GM19468 (cell line): ENCODE measurements around the gene TCF7L2.

ENCODE experiments used
- ATAC-seq: cut with Tn5 transposase; IDR thresholded peaks from one replicate; pipeline ENCODE4 v1.9.1; 2021; ENCODE audit warnings: mild to moderate bottlenecking, moderate library complexity, moderate number of reproducible peaks; ENCODE audit not compliant: unreplicated experiment; ENCODE audit errors: extremely low read depth

Gene TCF7L2

DNA sequence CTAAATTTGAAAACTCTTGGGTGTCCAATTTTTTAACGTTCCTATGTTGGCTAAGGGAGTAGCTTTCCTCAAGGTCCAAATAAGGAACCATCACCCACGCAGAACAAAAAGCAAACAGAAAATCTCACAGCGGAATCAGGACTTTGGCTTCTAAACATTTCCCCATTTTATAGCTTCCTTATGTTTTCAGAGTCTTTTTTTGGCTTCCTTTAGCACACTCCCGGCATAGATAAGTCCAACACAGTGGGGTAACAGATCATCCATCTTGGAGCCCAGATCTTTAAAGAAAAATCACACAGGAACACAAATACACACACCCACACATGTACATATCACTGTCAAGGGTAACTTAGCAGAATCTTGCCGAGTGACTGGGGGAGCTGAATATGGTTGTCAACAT, 4.2 kb upstream of the TCF7L2 start:
- ATAC-seq: no peak

- no peak for ATAC-seq
Observed at GRCh38 chr10:112946649-112947048, 3.4 kb upstream of the TCF7L2 start.

- no peak for ATAC-seq
Observed at GRCh38 chr10:112948196-112948595, 1.9 kb upstream of the TCF7L2 start.

DNA sequence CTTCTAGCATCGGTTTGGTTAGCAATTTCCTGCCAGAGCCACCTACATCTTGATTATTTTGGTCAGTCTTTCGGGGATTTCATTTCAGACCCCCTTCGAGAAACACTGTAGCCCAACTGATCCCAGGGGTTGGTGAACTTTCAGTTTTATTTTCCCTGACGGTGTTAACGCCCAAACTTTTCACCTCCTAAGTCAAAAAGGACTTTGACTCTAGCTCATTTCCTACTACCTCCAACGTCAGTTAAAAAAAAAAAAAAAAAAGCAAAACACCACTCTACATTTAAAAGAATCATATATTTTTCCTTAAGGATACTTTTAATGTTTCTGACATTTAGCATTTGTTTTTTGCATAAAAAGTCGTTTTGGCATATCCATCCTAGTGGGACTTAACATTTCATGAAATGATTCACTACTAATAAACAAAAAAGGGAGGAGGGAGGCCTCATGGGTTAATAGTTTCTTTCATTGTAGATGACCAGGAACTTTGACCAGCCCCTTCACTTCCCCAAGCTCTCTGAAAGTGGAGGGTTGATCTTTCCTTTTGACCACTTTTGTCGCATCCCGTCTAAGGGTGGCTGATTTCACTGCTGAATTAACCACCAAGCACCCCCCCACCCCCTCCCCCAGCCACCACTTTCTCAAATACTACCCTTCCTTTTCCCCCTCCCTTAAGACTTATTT, 764 bp upstream of the TCF7L2 start:
- no peak for ATAC-seq

- ATAC-seq: no peak
Observed at GRCh38 chr10:112950714-112951358, 789 bp downstream of the TCF7L2 start.

DNA sequence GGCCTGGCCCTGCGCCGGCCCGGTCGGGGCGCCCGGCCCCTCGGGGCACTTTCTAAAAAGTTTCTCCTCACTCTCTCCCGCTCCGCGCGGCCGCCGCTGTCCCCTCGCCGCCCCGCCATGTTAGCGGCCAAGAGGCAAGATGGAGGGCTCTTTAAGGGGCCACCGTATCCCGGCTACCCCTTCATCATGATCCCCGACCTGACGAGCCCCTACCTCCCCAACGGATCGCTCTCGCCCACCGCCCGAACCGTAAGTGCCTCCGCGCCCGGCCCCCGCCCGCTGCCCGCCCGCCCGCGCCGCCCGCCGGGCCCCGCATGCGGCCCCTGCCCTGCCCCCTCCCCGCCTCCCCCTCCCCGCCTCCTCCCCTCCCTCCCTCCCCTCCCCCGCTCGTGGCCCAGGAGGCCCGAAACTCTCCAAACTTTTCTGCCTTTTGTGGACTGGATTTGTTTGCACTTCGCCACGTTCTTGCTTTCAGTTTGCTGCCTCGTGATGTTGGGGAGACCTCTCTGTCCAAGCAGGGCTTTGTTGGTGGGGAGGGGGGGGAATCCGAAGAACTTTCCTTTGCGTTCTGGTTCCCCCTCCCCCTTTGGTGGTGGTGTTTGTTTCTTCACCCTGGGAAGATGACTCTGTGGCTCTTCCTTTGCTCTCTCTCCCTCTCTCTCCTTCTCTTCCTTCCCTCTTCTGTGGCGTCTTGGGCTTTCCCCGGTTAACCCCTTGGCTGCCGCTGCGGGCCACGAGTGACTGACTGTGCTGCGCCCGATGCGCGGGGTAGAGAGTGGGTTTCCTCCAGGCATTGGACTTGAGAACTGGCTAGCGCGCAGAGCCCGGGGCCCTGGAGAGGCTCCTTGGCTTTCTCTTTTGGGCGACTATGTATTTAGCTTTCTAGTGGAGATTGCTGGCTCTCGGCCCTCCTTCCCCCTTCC, 1.6 kb downstream of the TCF7L2 start:
- ATAC-seq: no peak

GRCh38 chr10:112952282-112953173, 2.5 kb downstream of the TCF7L2 start:
- no peak for ATAC-seq

DNA sequence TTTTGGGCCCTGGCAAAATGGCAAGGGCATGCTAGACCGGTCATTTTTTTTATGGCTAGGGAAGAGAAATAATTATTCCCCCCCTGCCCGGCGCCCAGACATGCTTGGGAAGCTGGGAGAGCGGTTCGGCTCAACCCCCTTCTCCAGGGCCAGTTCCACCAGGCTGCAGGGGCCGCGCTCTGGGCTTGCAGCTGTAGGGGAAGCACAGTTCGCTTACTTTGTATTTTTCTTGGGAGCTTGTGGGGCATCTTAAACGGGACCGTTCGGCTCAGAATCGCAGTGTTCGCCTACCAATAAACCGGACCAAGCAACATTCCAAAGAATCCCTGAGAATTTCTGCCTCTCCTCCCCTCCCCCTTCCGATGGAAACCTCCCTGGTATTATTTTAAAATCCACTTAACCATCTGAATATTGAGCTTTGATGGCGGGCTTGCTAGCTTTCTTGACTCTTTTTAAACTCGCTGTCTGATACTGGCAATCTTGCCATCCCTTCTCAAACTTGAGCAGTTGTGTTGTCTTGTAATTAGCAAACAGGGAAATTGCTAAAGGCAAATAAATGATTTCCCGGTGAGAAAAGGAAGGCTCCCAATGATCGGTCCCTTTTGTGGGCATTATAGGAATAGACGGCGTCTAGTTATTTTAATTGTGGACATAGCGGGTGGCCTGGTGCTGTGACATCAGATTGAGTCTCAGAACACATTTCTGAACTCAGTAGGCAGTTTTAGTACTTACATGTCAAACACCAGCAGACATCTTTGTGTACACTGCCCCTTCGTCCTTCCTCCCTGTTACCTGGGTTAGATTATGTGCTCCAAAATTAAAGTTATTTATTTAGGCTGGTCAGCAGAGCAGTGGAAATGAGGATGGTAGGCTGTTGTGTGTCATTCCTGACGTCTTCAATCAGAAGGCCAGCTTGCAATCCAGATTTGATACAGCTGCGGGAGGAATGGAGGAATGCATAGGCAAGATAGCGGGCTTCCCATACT, 3.4 kb downstream of the TCF7L2 start:
- no peak for ATAC-seq

- no peak for ATAC-seq
Observed at GRCh38 chr10:112954974-112955581, 5.0 kb downstream of the TCF7L2 start.

DNA sequence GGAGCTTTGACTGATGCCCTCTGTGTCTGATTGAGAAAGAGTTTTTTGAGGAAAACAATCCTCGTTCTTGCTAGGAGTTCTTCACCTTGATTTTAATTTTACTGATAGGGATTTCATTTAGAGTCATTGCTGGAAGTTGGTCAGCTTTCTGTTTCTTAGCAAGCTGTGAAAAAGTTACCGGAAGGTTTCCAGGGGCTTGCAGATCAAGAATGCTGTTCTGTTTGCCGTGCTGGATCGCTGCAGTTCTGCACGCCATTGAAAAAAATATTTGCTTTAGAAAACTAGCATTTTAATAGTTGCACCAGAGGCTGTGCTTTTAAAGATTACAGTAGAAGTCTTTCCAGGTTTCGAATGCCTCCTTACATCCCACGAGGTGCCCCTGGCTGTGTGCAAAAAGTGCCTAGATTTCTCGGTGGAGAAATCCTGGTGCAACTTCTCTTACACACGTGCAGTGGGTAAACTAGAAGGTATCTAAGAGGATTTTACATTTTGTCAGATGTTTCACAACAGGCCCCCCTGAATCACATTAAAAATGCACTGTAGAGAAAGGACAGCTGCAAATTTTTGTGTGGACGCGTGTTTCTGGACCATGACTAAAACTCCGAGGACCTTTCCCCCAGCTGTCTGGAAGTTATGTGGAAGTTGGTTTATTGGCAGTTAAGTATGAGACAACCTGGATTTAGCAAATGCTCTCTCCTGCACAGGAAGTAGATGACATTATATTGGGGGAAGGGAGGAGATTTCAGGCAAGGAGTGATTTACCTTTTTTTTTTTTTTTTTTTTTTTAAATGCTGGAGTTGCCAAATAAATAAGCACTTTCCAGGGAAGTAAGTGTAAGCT, 5.8 kb downstream of the TCF7L2 start:
- ATAC-seq: no peak

- no peak for ATAC-seq
Observed at GRCh38 chr10:112956631-112957350, 6.7 kb downstream of the TCF7L2 start.

- ATAC-seq: no peak
Observed at GRCh38 chr10:112957640-112958092, 7.6 kb downstream of the TCF7L2 start.

- no peak for ATAC-seq
Observed at GRCh38 chr10:112958275-112958995, 8.4 kb downstream of the TCF7L2 start.

DNA sequence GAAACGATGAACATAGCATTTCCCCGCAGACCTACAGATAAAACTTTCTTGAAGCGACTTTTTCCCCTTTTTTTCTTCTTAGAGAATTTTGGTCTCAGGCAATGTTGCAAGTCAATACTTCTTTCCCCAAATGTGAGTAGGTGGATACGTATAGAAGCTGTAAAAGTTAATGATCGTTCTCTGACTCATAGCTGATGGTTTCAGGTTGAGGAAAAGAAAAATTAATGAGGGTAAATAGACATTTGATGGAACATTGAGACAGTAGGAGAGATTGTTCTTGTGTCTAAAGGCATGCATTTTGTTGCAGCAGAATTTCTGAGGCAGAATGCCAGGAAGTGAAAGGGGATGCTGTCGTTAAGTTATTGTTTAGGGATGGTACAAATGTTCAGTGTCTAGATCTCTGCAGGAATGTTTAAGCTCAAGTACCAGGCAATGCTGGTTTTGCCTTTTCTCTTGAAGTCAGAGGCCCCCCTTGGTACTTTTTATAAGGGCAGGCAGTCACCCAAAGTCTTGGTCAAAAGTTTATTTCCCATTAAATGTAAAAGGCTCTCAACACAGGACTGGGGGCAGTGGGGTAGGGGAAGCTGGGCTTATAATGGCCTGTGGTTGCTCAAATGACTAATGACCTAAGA, 9.3 kb downstream of the TCF7L2 start:
- ATAC-seq: no peak

- no peak for ATAC-seq
Observed at GRCh38 chr10:112960151-112960681, 10.2 kb downstream of the TCF7L2 start.

DNA sequence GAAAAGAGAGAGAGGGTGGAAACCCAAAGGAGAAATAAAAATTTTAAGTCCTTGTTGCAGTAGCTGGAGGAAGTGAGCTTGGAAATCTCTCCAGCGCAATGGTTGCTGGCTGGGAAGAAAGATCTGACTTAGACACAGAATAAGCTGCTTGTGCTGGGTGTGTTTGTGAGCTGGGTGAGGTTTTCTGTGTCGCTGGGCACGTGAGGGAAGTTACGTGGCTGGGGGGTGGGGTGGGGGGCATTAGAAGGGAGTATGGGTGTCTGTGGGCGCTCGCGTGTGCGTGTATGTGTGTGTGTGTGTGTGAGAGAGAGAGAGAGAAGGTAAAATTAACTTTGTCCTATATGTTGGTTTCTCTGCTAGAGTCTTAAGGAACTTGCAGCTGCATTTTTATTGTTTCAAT, 11.6 kb downstream of the TCF7L2 start:
- ATAC-seq: no peak
